GM18507 (cell line): Measurements from ENCODE around the gene B9D1.

Experiments
- DNase-seq: peaks from one replicate; pipeline ENCODE4 v3.0.0; 2011; ENCODE audit warnings: low read depth; ENCODE audit not compliant: insufficient read length; ENCODE audit errors: extremely low spot score
- FAIRE-seq: peaks from 2 replicates; lab custom pipeline; 2011; peaks lifted over from hg19 to GRCh38; lab: Jason Lieb, UNC

Gene B9D1

GRCh38 chr17:19390951-19391350 lies 28.4 kb upstream of the B9D1 start:
- FAIRE-seq, result no peak
- DNase-seq, result no peak

GRCh38 chr17:19388791-19389785 lies 26.6 kb upstream of the B9D1 start:
- FAIRE-seq, result no peak
- no peak for DNase-seq

GRCh38 chr17:19387921-19388521 lies 25.5 kb upstream of the B9D1 start:
- FAIRE-seq (no peak), DNase-seq (no peak)

GRCh38 chr17:19386974-19387920 lies 24.7 kb upstream of the B9D1 start, which contains the start of gene MFAP4:
Gene MFAP4, minus strand, starts transcription at chr17:19387190. Its CDS starts 35 bp downstream, at chr17:19387155.
- DNase-seq (no peak), FAIRE-seq (no peak)

GRCh38 chr17:19386051-19386929 lies 23.8 kb upstream of the B9D1 start:
- DNase-seq, result no peak
- FAIRE-seq, result no peak

GRCh38 chr17:19385521-19385983 lies 23.0 kb upstream of the B9D1 start:
- no peak for DNase-seq
- FAIRE-seq, result no peak

- FAIRE-seq (no peak), DNase-seq (no peak)
Measured at GRCh38 chr17:19384723-19385391, 22.3 kb upstream of the B9D1 start.

- no peak for FAIRE-seq
Measured at GRCh38 chr17:19383681-19384470, 21.4 kb upstream of the B9D1 start.

GRCh38 chr17:19382531-19383444 lies 20.3 kb upstream of the B9D1 start:
- FAIRE-seq (no peak), DNase-seq (no peak)

More at GRCh38 chr17:19383681-19384470, 21.4 kb upstream of the B9D1 start:
- no peak for DNase-seq

- DNase-seq (no peak), FAIRE-seq (no peak)
Measured at GRCh38 chr17:19381741-19382444, 19.4 kb upstream of the B9D1 start.

GRCh38 chr17:19381361-19381740 lies 18.8 kb upstream of the B9D1 start:
- DNase-seq (no peak), FAIRE-seq (no peak)

GRCh38 chr17:19380481-19381301 lies 18.2 kb upstream of the B9D1 start:
- DNase-seq (no peak), FAIRE-seq (no peak)

GRCh38 chr17:19379361-19380065 lies 17.0 kb upstream of the B9D1 start:
- DNase-seq (no peak), FAIRE-seq (no peak)
